SK-N-SH (cell line): ENCODE measurements around the gene SCO1. TPM values are rescaled to one million over a fixed set of nuclear protein-coding genes. Genes with fewer than 3 reads are reported as not detected.

Experiments
- CTCF ChIA-PET: fragments of 300-600, 350-600 bp; formaldehyde crosslinking; extraction: SDS; loops from one replicate; lab custom pipeline; 2021; lab: Yijun Ruan, JAX
- POLR2A ChIA-PET: fragments of 350-600 bp; sonication (Branson Sonifier 250); formaldehyde crosslinking; extraction: SDS; loops from one replicate; lab custom pipeline; 2020; ENCODE audit warnings: antibody characterized with exemption, inconsistent platforms; lab: Yijun Ruan, JAX
- DNase-seq: peaks from one replicate; pipeline ENCODE4 v3.0.0; 2012
- H2AFZ ChIP-seq: fragments of 200-600 bp; sonication (generic); 2 replicates; pipeline ENCODE4 v1.8.1; 2016; ENCODE audit warnings: antibody characterized with exemption, mild to moderate bottlenecking, low read depth
- H3F3A ChIP-seq: fragments of 200-600 bp; sonication (generic); replicated peaks from 2 replicates; pipeline ENCODE3; 2016; ENCODE audit warnings: antibody characterized with exemption, mild to moderate bottlenecking; ENCODE audit not compliant: insufficient read depth
- H3K27ac ChIP-seq, 2 experiments: fragments of 200-500 bp in 1 of 2; fragments of 200-600 bp in 1 of 2; sonication (Bioruptor generic) in 1 of 2; sonication (generic), shearing (Covaris generic) in 1 of 2; 2 replicates each; pipeline versions ENCODE4 v1.5.1 to v1.6.1; 2014 to 2016; ENCODE audit warnings: low read depth in 2 of 2, inconsistent platforms in 1 of 2, low read length in 1 of 2, mild to moderate bottlenecking in 1 of 2, mixed read lengths in 1 of 2
- H3K27me3 ChIP-seq: fragments of 200-600 bp; sonication (generic), shearing (Covaris generic); 2 replicates; pipeline ENCODE4 v1.6.1; 2016; ENCODE audit warnings: mixed run types; ENCODE audit not compliant: insufficient read depth
- H3K36me3 ChIP-seq, 2 experiments: fragments of 200-500 bp in 1 of 2; fragments of 200-600 bp in 1 of 2; sonication (Bioruptor generic) in 1 of 2; sonication (generic) in 1 of 2; replicated peaks in 1 of 2; 2 replicates each; pipeline versions ENCODE3 to v1.5.1; 2014 to 2016; ENCODE audit warnings: low read length in 1 of 2, mild to moderate bottlenecking in 1 of 2; ENCODE audit not compliant: insufficient read depth in 2 of 2, control insufficient read depth in 1 of 2
- H3K4me1 ChIP-seq, 2 experiments: fragments of 200-500 bp in 1 of 2; fragments of 200-600 bp in 1 of 2; sonication (Bioruptor generic) in 1 of 2; sonication (generic), shearing (Covaris generic) in 1 of 2; 2 replicates each; pipeline versions ENCODE4 v1.5.1 to v1.6.1; 2014 to 2016; ENCODE audit warnings: low read depth in 1 of 2, low read length in 1 of 2, mixed run types in 1 of 2; ENCODE audit not compliant: insufficient read depth in 2 of 2, control insufficient read depth in 1 of 2
- H3K4me2 ChIP-seq: fragments of 200-600 bp; sonication (generic), shearing (Covaris generic); 2 replicates; pipeline ENCODE4 v1.6.1; 2017; ENCODE audit warnings: mixed run types
- H3K4me3 ChIP-seq, 2 experiments: fragments of 200-500 bp in 1 of 2; fragments of 200-600 bp in 1 of 2; sonication (Bioruptor generic) in 1 of 2; sonication (generic), shearing (Covaris generic) in 1 of 2; 2 replicates each; pipeline versions ENCODE4 v1.5.1 to v1.8.1; 2014 to 2016; ENCODE audit warnings: low read depth in 2 of 2, inconsistent platforms in 1 of 2, low read length in 1 of 2, mild to moderate bottlenecking in 1 of 2, mixed read lengths in 1 of 2, moderate library complexity in 1 of 2
- H3K79me2 ChIP-seq: fragments of 200-600 bp; sonication (generic); 2 replicates; pipeline ENCODE4 v1.8.1; 2017; ENCODE audit warnings: mild to moderate bottlenecking; ENCODE audit not compliant: insufficient read depth
- H3K9ac ChIP-seq: fragments of 200-600 bp; sonication (generic); 2 replicates; pipeline ENCODE4 v1.6.1; 2017; ENCODE audit warnings: mixed run types
- H3K9me2 ChIP-seq: fragments of 200-600 bp; sonication (generic); 2 replicates; pipeline ENCODE4 v1.6.1; 2017; ENCODE audit warnings: mixed run types
- H3K9me3 ChIP-seq: fragments of 200-600 bp; sonication (generic); 2 replicates; pipeline ENCODE4 v1.6.1; 2017; ENCODE audit warnings: mixed run types, mild to moderate bottlenecking, moderate library complexity
- H4K20me1 ChIP-seq: fragments of 200-600 bp; sonication (generic); 2 replicates; pipeline ENCODE4 v1.6.1; 2017; ENCODE audit warnings: mild to moderate bottlenecking, mixed run types; ENCODE audit not compliant: insufficient read depth
- CTCF ChIP-seq: fragments of 200-600 bp; sonication (generic); IDR thresholded peaks from 2 replicates; pipeline ENCODE4 v1.6.1; 2017; ENCODE audit warnings: antibody characterized with exemption, mild to moderate bottlenecking, moderate library complexity
- ELF1 ChIP-seq: IDR thresholded peaks from 2 replicates; pipeline ENCODE4 v1.4.0; 2012
- EP300 ChIP-seq, 2 experiments: IDR thresholded peaks; 2 replicates each; pipeline versions ENCODE4 v1.4.0 to v1.6.1; 2012; ENCODE audit warnings: borderline replicate concordance in 1 of 2, low read depth in 1 of 2, low read length in 1 of 2
- EZH2phosphoT487 ChIP-seq: fragments of 200-600 bp; sonication (generic); IDR thresholded peaks from 2 replicates; pipeline ENCODE4 v1.6.1; 2017; ENCODE audit warnings: low read depth, mixed run types, mild to moderate bottlenecking, antibody characterized with exemption, moderate library complexity, borderline replicate concordance
- FOXJ3 ChIP-seq: sonication (generic); formaldehyde crosslinking; IDR thresholded peaks from 2 replicates; pipeline ENCODE4 v1.5.1; 2020; ENCODE audit warnings: mild to moderate bottlenecking, missing genetic modification reagents
- GATA2 ChIP-seq: sonication (generic); formaldehyde crosslinking; IDR thresholded peaks from 2 replicates; pipeline ENCODE4 v1.5.0; 2020; ENCODE audit warnings: mild to moderate bottlenecking, missing genetic modification reagents
- JUND ChIP-seq: IDR thresholded peaks from 2 replicates; pipeline ENCODE4 v1.4.0; 2012
- NRF1 ChIP-seq: IDR thresholded peaks from 2 replicates; pipeline ENCODE4 v1.6.1; 2012; ENCODE audit warnings: low read depth, mild to moderate bottlenecking, low read length
- POLR2AphosphoS5 ChIP-seq: IDR thresholded peaks from 2 replicates; pipeline ENCODE4 v1.6.1; 2012; ENCODE audit warnings: low read depth, low read length
- RAD21 ChIP-seq: IDR thresholded peaks from 2 replicates; pipeline ENCODE4 v1.6.1; 2012; ENCODE audit warnings: mild to moderate bottlenecking, low read length
- RXRA ChIP-seq: IDR thresholded peaks from 2 replicates; pipeline ENCODE4 v1.4.0; 2012; ENCODE audit warnings: low read depth, mild to moderate bottlenecking, borderline replicate concordance
- SMC3 ChIP-seq: IDR thresholded peaks from 2 replicates; pipeline ENCODE4 v1.6.1; 2012; ENCODE audit warnings: low read depth, low read length, improper control_type of control experiment
- YY1 ChIP-seq: IDR thresholded peaks from 2 replicates; pipeline ENCODE4 v1.4.0; 2012; ENCODE audit warnings: low read depth, mild to moderate bottlenecking
- WGBS: methylation state at CpG from one replicate; pipeline ENCODE4 v1.1.6; 2017; ENCODE audit warnings: low lambda C conversion rate; 5-methylcytosine and 5-hydroxymethylcytosine counted together
- polyA plus RNA-seq, 3 experiments: library from polyadenylated mRNA; depleted of rRNA; stranded (reverse); fragments of >200 nt; gene quantifications; 2 replicates each; pipeline ENCODE4 v1.2.3, GENCODE V29; 2012
- TF ChIP-seq, protein P1 (sequence below): IDR thresholded peaks from 2 replicates; pipeline ENCODE4 v1.4.0; 2012; ENCODE audit warnings: low read depth
- TF ChIP-seq, protein P2 (sequence below): IDR thresholded peaks from 2 replicates; pipeline ENCODE4 v1.4.0; 2012; ENCODE audit warnings: low read depth, borderline replicate concordance
- TF ChIP-seq, protein P3 (sequence below): fragments of 150-350 bp; IDR thresholded peaks from 2 replicates; pipeline ENCODE4 v1.6.1; 2016; ENCODE audit warnings: mild to moderate bottlenecking, low read depth, low read length
- TF ChIP-seq, protein P4 (sequence below): IDR thresholded peaks from 2 replicates; pipeline ENCODE4 v1.4.0; 2012; ENCODE audit warnings: low read depth, borderline replicate concordance

Gene SCO1
- polyA plus RNA-seq, 1 of the 3 experiments (the other 2 are of a cell fraction) = 28.6 TPM

- H3K4me1 ChIP-seq = peaks cover 0 to 11% of the 10 kb centered on the region in 2 experiments; a peak in 1 of 4 replicates
- no peaks in the 10 kb centered on the region for H3K9me3 ChIP-seq
- no peaks in the 10 kb centered on the region for H3K36me3 ChIP-seq
- H4K20me1 ChIP-seq = no peaks in the 10 kb centered on the region
- no peaks in the 10 kb centered on the region for H3K79me2 ChIP-seq
- no peak overlapping the region for H3K4me3 ChIP-seq
- no peaks in the 10 kb centered on the region for H3K9me2 ChIP-seq
- POLR2A ChIA-PET = no interaction called here
- TF ChIP-seq, protein P1, sequence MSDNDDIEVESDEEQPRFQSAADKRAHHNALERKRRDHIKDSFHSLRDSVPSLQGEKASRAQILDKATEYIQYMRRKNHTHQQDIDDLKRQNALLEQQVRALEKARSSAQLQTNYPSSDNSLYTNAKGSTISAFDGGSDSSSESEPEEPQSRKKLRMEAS = no peak
- TF ChIP-seq EZH2phosphoT487 (no peak), FOXJ3 (CRISPR knock-in tag) (no peak), EP300 (IDR thresholded peaks at IDR 0.05; ENCODE audit: borderline replicate concordance in 1 of 2, low read depth in 1 of 2, low read length in 1 of 2) (no peak), RXRA (no peak), RAD21 (no peak), GATA2 (CRISPR knock-in tag) (no peak), CTCF (no peak), JUND (no peak), SMC3 (no peak)
- TF ChIP-seq, protein P2, sequence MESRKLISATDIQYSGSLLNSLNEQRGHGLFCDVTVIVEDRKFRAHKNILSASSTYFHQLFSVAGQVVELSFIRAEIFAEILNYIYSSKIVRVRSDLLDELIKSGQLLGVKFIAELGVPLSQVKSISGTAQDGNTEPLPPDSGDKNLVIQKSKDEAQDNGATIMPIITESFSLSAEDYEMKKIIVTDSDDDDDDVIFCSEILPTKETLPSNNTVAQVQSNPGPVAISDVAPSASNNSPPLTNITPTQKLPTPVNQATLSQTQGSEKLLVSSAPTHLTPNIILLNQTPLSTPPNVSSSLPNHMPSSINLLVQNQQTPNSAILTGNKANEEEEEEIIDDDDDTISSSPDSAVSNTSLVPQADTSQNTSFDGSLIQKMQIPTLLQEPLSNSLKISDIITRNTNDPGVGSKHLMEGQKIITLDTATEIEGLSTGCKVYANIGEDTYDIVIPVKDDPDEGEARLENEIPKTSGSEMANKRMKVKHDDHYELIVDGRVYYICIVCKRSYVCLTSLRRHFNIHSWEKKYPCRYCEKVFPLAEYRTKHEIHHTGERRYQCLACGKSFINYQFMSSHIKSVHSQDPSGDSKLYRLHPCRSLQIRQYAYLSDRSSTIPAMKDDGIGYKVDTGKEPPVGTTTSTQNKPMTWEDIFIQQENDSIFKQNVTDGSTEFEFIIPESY = no peak
- TF ChIP-seq, protein P3, sequence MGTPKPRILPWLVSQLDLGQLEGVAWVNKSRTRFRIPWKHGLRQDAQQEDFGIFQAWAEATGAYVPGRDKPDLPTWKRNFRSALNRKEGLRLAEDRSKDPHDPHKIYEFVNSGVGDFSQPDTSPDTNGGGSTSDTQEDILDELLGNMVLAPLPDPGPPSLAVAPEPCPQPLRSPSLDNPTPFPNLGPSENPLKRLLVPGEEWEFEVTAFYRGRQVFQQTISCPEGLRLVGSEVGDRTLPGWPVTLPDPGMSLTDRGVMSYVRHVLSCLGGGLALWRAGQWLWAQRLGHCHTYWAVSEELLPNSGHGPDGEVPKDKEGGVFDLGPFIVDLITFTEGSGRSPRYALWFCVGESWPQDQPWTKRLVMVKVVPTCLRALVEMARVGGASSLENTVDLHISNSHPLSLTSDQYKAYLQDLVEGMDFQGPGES = no peak
- WGBS = 25% methylated on average over 2 of the region's 2 CpGs
- CTCF ChIA-PET = interaction anchor here (0.7 to 8.5 kb wide), 5 partner anchors 12 to 111 kb away, joined by 3 to 165 read pairs (median 42); partner anchors contain the start of gene PIRT
- no peak overlapping the region for H3K27ac ChIP-seq
- H2AFZ ChIP-seq = no peak overlapping the region
- peaks cover 3% of the 10 kb centered on the region for H3F3A ChIP-seq
- no peaks in the 10 kb centered on the region; the same call in 1 of the 2 replicates for H3K27me3 ChIP-seq
- H3K4me2 ChIP-seq = no peak overlapping the region
- H3K9ac ChIP-seq = no peak overlapping the region
- DNase-seq = no peak
Measured at GRCh38 chr17:10735251-10735650, 37.9 kb upstream of the SCO1 start.

DNA sequence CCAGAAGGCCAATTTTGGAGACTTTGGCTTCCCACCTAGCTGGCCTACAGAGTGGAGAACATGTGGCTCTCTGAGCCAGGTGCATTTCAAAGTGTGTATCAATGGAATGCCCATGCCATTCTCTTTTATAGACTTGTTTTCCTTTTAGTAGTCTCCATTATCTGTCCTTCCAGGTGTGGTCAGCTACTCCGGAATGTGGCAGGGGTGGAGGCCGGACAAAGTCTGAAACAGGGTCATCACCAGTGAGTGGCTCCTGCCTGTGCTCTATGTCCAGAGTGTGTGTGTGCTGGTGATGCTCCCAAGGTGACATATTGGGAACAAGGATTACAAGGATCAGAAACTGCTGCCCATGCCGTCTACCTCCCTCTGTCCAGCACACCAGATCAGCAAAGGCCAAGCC, 36.3 kb upstream of the SCO1 start:
- Histone ChIP-seq H3K36me3 (no peaks in the 10 kb centered on the region), H3K4me2 (no peak overlapping the region), H3K4me3 (no peak overlapping the region), H3F3A (peaks cover 6% of the 10 kb centered on the region), H3K9ac (no peak overlapping the region), H3K9me3 (no peaks in the 10 kb centered on the region), H3K4me1 (peaks cover 0 to 11% of the 10 kb centered on the region in 2 experiments; a peak in 1 of 4 replicates), H2AFZ (no peak overlapping the region), H3K79me2 (no peaks in the 10 kb centered on the region), H3K27ac (no peak overlapping the region), H3K27me3 (no peaks in the 10 kb centered on the region), H3K9me2 (no peaks in the 10 kb centered on the region), H4K20me1 (no peaks in the 10 kb centered on the region)
- 65% methylated on average over 3 of the region's 3 CpGs for WGBS
- no peak for DNase-seq
- POLR2A ChIA-PET = interaction anchor here (0.7 kb wide), 1 partner anchor 110 kb away, joined by 3 read pairs; no protein-coding TSS in a partner anchor
- CTCF ChIA-PET = interaction anchor here (1.5 to 2.3 kb wide), 3 partner anchors 87 to 115 kb away, joined by 4 to 17 read pairs (median 7); no protein-coding TSS in a partner anchor
- TF ChIP-seq NRF1 = no peak
- TF ChIP-seq FOXJ3 (CRISPR knock-in tag) = no peak
- TF ChIP-seq POLR2AphosphoS5 = no peak
- no peak for TF ChIP-seq YY1
- TF ChIP-seq, protein P2 = no peak
- TF ChIP-seq, protein P4, sequence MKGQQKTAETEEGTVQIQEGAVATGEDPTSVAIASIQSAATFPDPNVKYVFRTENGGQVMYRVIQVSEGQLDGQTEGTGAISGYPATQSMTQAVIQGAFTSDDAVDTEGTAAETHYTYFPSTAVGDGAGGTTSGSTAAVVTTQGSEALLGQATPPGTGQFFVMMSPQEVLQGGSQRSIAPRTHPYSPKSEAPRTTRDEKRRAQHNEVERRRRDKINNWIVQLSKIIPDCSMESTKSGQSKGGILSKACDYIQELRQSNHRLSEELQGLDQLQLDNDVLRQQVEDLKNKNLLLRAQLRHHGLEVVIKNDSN = no peak
- no peak for TF ChIP-seq CTCF
- no peak for TF ChIP-seq ELF1
